HepG2 (cell line): ENCODE results near the gene CLCNKA. TPM values are rescaled to one million over a fixed set of nuclear protein-coding genes. Genes with fewer than 3 reads are reported as not detected.

Source experiments
- ATAC-seq: fragments of 200-7000 bp; cut with Tn5 transposase; 3 replicates; pipeline ENCODE4 v1.9.1; 2020; ENCODE audit warnings: mild to moderate bottlenecking, moderate library complexity
- BruUV-seq: library from RNA; stranded (reverse); fragments of 400-500 nt; replicated peaks from 2 replicates; lab custom pipeline; 2021; lab: Mats Ljungman, UMichigan
- CTCF ChIA-PET: fragments of 300-600 bp; formaldehyde crosslinking; extraction: SDS; loops from one replicate; lab custom pipeline; 2021; ENCODE audit warnings: low total read pairs, inconsistent platforms, low intra/inter-chr PET ratio; lab: Yijun Ruan, JAX
- POLR2A ChIA-PET: fragments of 350-600 bp; sonication (Branson Sonifier 250); formaldehyde crosslinking; loops from one replicate; lab custom pipeline; 2020; ENCODE audit warnings: antibody characterized with exemption, inconsistent platforms; lab: Yijun Ruan, JAX
- DNase-seq: peaks from one replicate; pipeline ENCODE4 v3.0.0-alpha.2; 2015; ENCODE audit warnings: low spot score
- FAIRE-seq: peaks from 3 replicates; lab custom pipeline; 2011; peaks lifted over from hg19 to GRCh38; lab: Jason Lieb, UNC
- H2AFZ ChIP-seq: one replicate; pipeline ENCODE4 v1.6.1; 2011; ENCODE audit warnings: low read length, inconsistent platforms
- H3K27ac ChIP-seq: fragments of 300-600 bp; 3 replicates; pipeline ENCODE4 v1.8.0; 2011; ENCODE audit warnings: mixed run types, mild to moderate bottlenecking, mixed read lengths, low read length, inconsistent platforms; ENCODE audit not compliant: insufficient read depth; ENCODE audit errors: extremely low read length
- H3K27me3 ChIP-seq, 2 experiments: fragments of 200-600 bp in 1 of 2; 2 replicates in 1 of 2; 3 replicates in 1 of 2; pipeline versions ENCODE4 v1.6.0 to v1.8.0; 2011; ENCODE audit warnings: low read length in 2 of 2, mild to moderate bottlenecking in 2 of 2, moderate library complexity in 2 of 2, inconsistent platforms in 1 of 2; ENCODE audit not compliant: insufficient read depth in 2 of 2, control insufficient read depth in 1 of 2
- H3K36me3 ChIP-seq, 2 experiments: fragments of 200-600 bp in 1 of 2; replicated peaks in 1 of 2; 2 replicates in 1 of 2; 3 replicates in 1 of 2; pipeline versions ENCODE4 v1.5.1 to v1.8.0; 2011; ENCODE audit warnings: low read length in 2 of 2, inconsistent platforms in 1 of 2; ENCODE audit not compliant: insufficient read depth in 2 of 2, control insufficient read depth in 1 of 2
- H3K4me1 ChIP-seq: 2 replicates; pipeline ENCODE4 v1.5.1; 2012; ENCODE audit warnings: low read length, inconsistent platforms; ENCODE audit not compliant: insufficient read depth
- H3K4me2 ChIP-seq: 2 replicates; pipeline ENCODE4 v1.6.0; 2011; ENCODE audit warnings: low read depth, low read length, inconsistent platforms
- H3K4me3 ChIP-seq, 3 experiments: fragments of 200-600 bp in 1 of 3; sonication (generic), shearing (Covaris generic) in 1 of 3; replicated peaks in 1 of 3; 2 replicates each; pipeline ENCODE4 v1.5.1; 2011 to 2016; ENCODE audit warnings: low read length in 3 of 3, inconsistent platforms in 2 of 3, low read depth in 2 of 3, mild to moderate bottlenecking in 2 of 3, control low read depth in 1 of 3, mixed read lengths in 1 of 3; ENCODE audit not compliant: insufficient read depth in 1 of 3
- H3K79me2 ChIP-seq: one replicate; pipeline ENCODE4 v1.6.1; 2011; ENCODE audit warnings: low read length, inconsistent platforms; ENCODE audit not compliant: insufficient read depth
- H3K9ac ChIP-seq: 2 replicates; pipeline ENCODE4 v1.6.0; 2011; ENCODE audit warnings: mild to moderate bottlenecking, low read depth, low read length, inconsistent platforms; ENCODE audit not compliant: insufficient read depth
- H3K9me3 ChIP-seq: 2 replicates; pipeline ENCODE4 v1.5.1; 2012; ENCODE audit warnings: mild to moderate bottlenecking, low read length
- H4K20me1 ChIP-seq: 2 replicates; pipeline ENCODE4 v1.6.0; 2011; ENCODE audit warnings: inconsistent platforms, mild to moderate bottlenecking, low read length, moderate library complexity; ENCODE audit not compliant: insufficient read depth
- NFIC ChIP-seq: IDR thresholded peaks from 2 replicates; pipeline ENCODE4 v1.6.1; 2012; ENCODE audit warnings: mild to moderate bottlenecking, low read length, inconsistent platforms
- NR2F1 ChIP-seq, 2 experiments: fragments of 450-650 bp in 1 of 2; formaldehyde crosslinking in 1 of 2; IDR thresholded peaks; 2 replicates each; pipeline versions ENCODE4 v1.5.0 to v1.6.1; 2016 to 2020; ENCODE audit warnings: mild to moderate bottlenecking in 1 of 2, missing compliant biosample characterization in 1 of 2, missing genetic modification reagents in 1 of 2, moderate library complexity in 1 of 2
- PRMT3 ChIP-seq: sonication (generic); formaldehyde crosslinking; IDR thresholded peaks from 2 replicates; pipeline ENCODE4 v1.8.1; 2022; ENCODE audit warnings: low read depth, mild to moderate bottlenecking, moderate library complexity, missing genetic modification reagents, borderline replicate concordance
- ZNF432 ChIP-seq: sonication (generic); formaldehyde crosslinking; IDR thresholded peaks from 2 replicates; pipeline ENCODE4 v1.5.0; 2020; ENCODE audit warnings: missing genetic modification reagents, mild to moderate bottlenecking, borderline replicate concordance
- WGBS: methylation state at CpG from one replicate; pipeline ENCODE4 v1.1.6; 2017; ENCODE audit warnings: low lambda C conversion rate; 5-methylcytosine and 5-hydroxymethylcytosine counted together
- in situ Hi-C: cut with HindIII; loops from 2 replicates; pipeline ENCODE4 v1.10.0; 2017; ENCODE audit warnings: low pct_unique_long_range_greater_than_20kb; ENCODE audit not compliant: extremely low pct_ligation_motif_present
- intact Hi-C: fragments of 100-400 bp; cut with micrococcal nuclease; formaldehyde crosslinking; loops from one replicate; pipeline ENCODE4 v1.10.0; 2022; ENCODE audit not compliant: unreplicated experiment
- polyA plus RNA-seq, 8 experiments: library from polyadenylated mRNA; depleted of rRNA in 3 of 8; stranded (reverse) in 7 of 8; unstranded in 1 of 8; fragments of >200 nt; fragmentation: Illumina TruSeq in 4 of 8; extraction: Trizol in 4 of 8; gene quantifications; 2 replicates each; pipeline versions ENCODE4 v1.2.1 to v1.2.3, GENCODE V29; 2011 to 2016; ENCODE audit warnings: low read depth in 4 of 8, missing spikeins in 1 of 8, mixed read lengths in 1 of 8; ENCODE audit not compliant: insufficient read depth in 1 of 8
- total RNA-seq, 5 experiments: library from RNA; depleted of rRNA; stranded (reverse); fragments of >200 nt; fragmentation: Illumina TruSeq; extraction: Trizol; gene quantifications; 2 replicates each; pipeline ENCODE4 v1.2.3, GENCODE V29; 2016; ENCODE audit warnings: low read depth in 1 of 5

CLCNKA gene
- total and polyA plus RNA-seq, 2 of the 13 experiments (the other 11 are each of a cell fraction or from before 2014, with no cell fraction given): 0.03 TPM; not detected in 1

DNA sequence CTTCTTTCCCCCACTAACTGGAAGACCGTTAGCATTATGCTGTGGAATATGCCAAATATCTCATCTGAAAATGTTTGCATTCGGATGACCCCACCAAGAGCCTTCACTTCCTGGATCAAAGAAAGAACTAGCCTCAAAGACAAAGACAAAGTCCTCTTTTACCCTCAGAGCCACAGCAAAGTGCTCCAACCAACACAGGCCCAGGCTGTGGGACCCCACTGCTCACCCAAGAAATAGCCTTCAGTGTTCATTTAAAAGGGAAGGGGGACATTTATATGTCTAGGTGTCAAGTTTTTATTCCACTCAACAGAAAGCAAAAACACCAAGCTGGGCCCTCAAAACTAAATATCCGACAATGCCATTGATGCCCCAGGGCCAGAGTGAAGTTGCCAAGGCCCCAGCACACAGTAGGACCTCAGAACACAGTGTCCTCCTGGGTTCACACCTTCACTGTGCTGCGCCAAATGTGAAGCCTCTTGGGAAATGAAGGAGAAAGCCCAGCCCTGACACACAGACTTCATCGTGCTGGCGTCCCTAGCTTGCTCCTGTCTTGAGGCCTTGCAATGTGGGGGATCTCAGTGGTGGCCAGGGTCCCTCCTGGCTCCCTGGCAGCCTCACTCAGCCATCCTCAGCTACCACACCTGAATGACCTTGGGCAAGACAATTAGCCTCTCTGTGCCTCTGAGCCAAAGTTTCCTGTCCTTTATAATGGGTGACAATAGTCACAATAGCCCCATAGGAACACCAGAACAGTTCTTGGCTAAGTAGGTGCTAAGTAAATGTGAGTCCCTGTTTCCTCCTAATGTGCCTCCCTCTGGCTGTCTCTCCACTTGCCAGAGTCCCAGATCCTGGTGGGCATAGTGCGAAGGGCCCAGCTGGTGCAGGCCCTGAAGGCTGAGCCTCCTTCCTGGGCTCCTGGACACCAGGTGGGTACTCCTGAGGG lies 33.0 kb downstream of the CLCNKA start:
- H3K9ac ChIP-seq: no peak overlapping the region
- H3K9me3 ChIP-seq: no peaks in the 10 kb centered on the region
- no peaks in the 10 kb centered on the region for H3K79me2 ChIP-seq
- H3K27me3 ChIP-seq: peaks cover 7 to 35% of the 10 kb centered on the region in 2 experiments; a peak in 3 of 5 replicates
- H3K4me2 ChIP-seq: no peak overlapping the region
- intact Hi-C loops (no loop called here), in situ Hi-C loops (no loop called here)
- FAIRE-seq: no peak
- no peaks in the 10 kb centered on the region; the same call in 1 of the 2 replicates for H4K20me1 ChIP-seq
- ChIA-PET CTCF (interaction anchor here (1.3 to 2.8 kb wide), 2 partner anchors 22 to 46 kb away, joined by 3 to 35 read pairs; no protein-coding TSS in a partner anchor), POLR2A (no interaction called here)
- TF ChIP-seq NFIC: no peak
- no peak for TF ChIP-seq NR2F1 (CRISPR knock-in tag; IDR thresholded peaks at IDR 0.05)
- TF ChIP-seq PRMT3 (CRISPR knock-in tag): no peak
- no peak for TF ChIP-seq ZNF432
- no peak for DNase-seq
- no TSS peak for BruUV-seq
- no peak overlapping the region for H2AFZ ChIP-seq
- no peak overlapping the region for H3K27ac ChIP-seq
- WGBS: 9% methylated on average over 2 of the region's 7 CpGs
- H3K4me3 ChIP-seq: no peak overlapping the region
- ATAC-seq: no peak
- H3K4me1 ChIP-seq: peaks cover 19% of the 10 kb centered on the region
- H3K36me3 ChIP-seq: no peaks in the 10 kb centered on the region
